HEK293 (cell line): Measurements from ENCODE around the gene PTPRCAP.

Experiments
- BCL11B ChIP-seq: fragments of 450-650 bp; formaldehyde crosslinking; IDR thresholded peaks from 2 replicates; pipeline ENCODE4 v1.5.1; 2016; ENCODE audit warnings: low read depth, missing biosample characterization, missing genetic modification characterization
- GLI4 ChIP-seq: fragments of 450-650 bp; formaldehyde crosslinking; IDR thresholded peaks from 2 replicates; pipeline ENCODE4 v1.5.1; 2016; ENCODE audit warnings: missing biosample characterization, missing genetic modification characterization
- IKZF3 ChIP-seq: fragments of 450-650 bp; IDR thresholded peaks from 2 replicates; pipeline ENCODE4 v1.5.0; 2018; ENCODE audit warnings: missing biosample characterization, mild to moderate bottlenecking, missing genetic modification characterization, moderate library complexity
- KLF16 ChIP-seq: fragments of 450-650 bp; formaldehyde crosslinking; IDR thresholded peaks from 2 replicates; pipeline ENCODE4 v1.5.1; 2017; ENCODE audit warnings: missing biosample characterization, missing genetic modification characterization
- KLF8 ChIP-seq: fragments of 450-650 bp; formaldehyde crosslinking; IDR thresholded peaks from 2 replicates; pipeline ENCODE4 v1.5.1; 2016; ENCODE audit warnings: missing biosample characterization, missing genetic modification characterization
- SP2 ChIP-seq: fragments of 450-650 bp; formaldehyde crosslinking; IDR thresholded peaks from 2 replicates; pipeline ENCODE4 v1.5.1; 2016; ENCODE audit warnings: missing biosample characterization, missing genetic modification characterization
- YY2 ChIP-seq: fragments of 450-650 bp; formaldehyde crosslinking; IDR thresholded peaks from 2 replicates; pipeline ENCODE4 v1.5.1; 2016; ENCODE audit warnings: missing biosample characterization, missing genetic modification characterization
- ZNF146 ChIP-seq: fragments of 450-650 bp; formaldehyde crosslinking; IDR thresholded peaks from 2 replicates; pipeline ENCODE4 v1.5.1; 2016; ENCODE audit warnings: missing biosample characterization, missing genetic modification characterization
- ZNF16 ChIP-seq: fragments of 450-650 bp; formaldehyde crosslinking; IDR thresholded peaks from 2 replicates; pipeline ENCODE4 v1.5.1; 2016; ENCODE audit warnings: low read depth, missing biosample characterization, missing genetic modification characterization
- ZNF211 ChIP-seq: fragments of 450-650 bp; formaldehyde crosslinking; IDR thresholded peaks from 2 replicates; pipeline ENCODE4 v1.5.1; 2016; ENCODE audit warnings: low read depth, missing biosample characterization, missing genetic modification characterization
- ZNF335 ChIP-seq: fragments of 450-650 bp; formaldehyde crosslinking; conservative IDR thresholded peaks from 2 replicates; pipeline ENCODE4 v1.5.1; 2016; ENCODE audit warnings: missing biosample characterization, missing genetic modification characterization
- ZNF341 ChIP-seq: fragments of 450-650 bp; formaldehyde crosslinking; IDR thresholded peaks from 2 replicates; pipeline ENCODE4; 2016; ENCODE audit warnings: low read depth, missing biosample characterization, missing genetic modification characterization
- ZNF366 ChIP-seq: fragments of 450-650 bp; formaldehyde crosslinking; conservative IDR thresholded peaks from 2 replicates; pipeline ENCODE4 v1.5.1; 2016; ENCODE audit warnings: missing biosample characterization, missing genetic modification characterization
- ZNF37A ChIP-seq: fragments of 450-650 bp; IDR thresholded peaks from 2 replicates; pipeline ENCODE4 v1.5.1; 2018; ENCODE audit warnings: missing biosample characterization, missing genetic modification characterization
- ZNF549 ChIP-seq: fragments of 450-650 bp; IDR thresholded peaks from 2 replicates; pipeline ENCODE4 v1.5.1; 2018; ENCODE audit warnings: missing biosample characterization, missing genetic modification characterization, mild to moderate bottlenecking, inconsistent platforms, moderate library complexity
- ZNF560 ChIP-seq: fragments of 450-650 bp; formaldehyde crosslinking; IDR thresholded peaks from 2 replicates; pipeline ENCODE4 v1.5.1; 2017; ENCODE audit warnings: missing biosample characterization, missing genetic modification characterization, borderline replicate concordance
- ZNF561 ChIP-seq: fragments of 450-650 bp; IDR thresholded peaks from 2 replicates; pipeline ENCODE4 v1.5.1; 2018; ENCODE audit warnings: missing biosample characterization, missing genetic modification characterization, borderline replicate concordance
- ZNF600 ChIP-seq: fragments of 450-650 bp; formaldehyde crosslinking; IDR thresholded peaks from 2 replicates; pipeline ENCODE4 v1.5.1; 2016; ENCODE audit warnings: missing biosample characterization, missing genetic modification characterization
- ZNF660 ChIP-seq: fragments of 450-650 bp; IDR thresholded peaks from 2 replicates; pipeline ENCODE4 v1.5.1; 2018; ENCODE audit warnings: missing biosample characterization, mild to moderate bottlenecking, missing genetic modification characterization
- ZNF777 ChIP-seq: fragments of 450-650 bp; formaldehyde crosslinking; IDR thresholded peaks from 2 replicates; pipeline ENCODE4 v1.5.1; 2017; ENCODE audit warnings: missing biosample characterization, missing genetic modification characterization, borderline replicate concordance
- ZNF785 ChIP-seq: fragments of 450-650 bp; formaldehyde crosslinking; IDR thresholded peaks from 2 replicates; pipeline ENCODE4 v1.5.1; 2016; ENCODE audit warnings: missing biosample characterization, missing genetic modification characterization
- ZNF792 ChIP-seq: fragments of 450-650 bp; formaldehyde crosslinking; IDR thresholded peaks from 2 replicates; pipeline ENCODE4 v1.5.1; 2016; ENCODE audit warnings: missing biosample characterization, missing genetic modification characterization
- ZSCAN23 ChIP-seq: fragments of 450-650 bp; formaldehyde crosslinking; IDR thresholded peaks from 2 replicates; pipeline ENCODE4 v1.5.1; 2016; ENCODE audit warnings: missing biosample characterization, missing genetic modification characterization
- TF ChIP-seq, protein P1 (sequence below): fragments of 450-650 bp; formaldehyde crosslinking; IDR thresholded peaks from 2 replicates; pipeline ENCODE4 v1.5.1; 2016; ENCODE audit warnings: missing biosample characterization, missing genetic modification characterization
- TF ChIP-seq, protein P2 (sequence below): fragments of 450-650 bp; formaldehyde crosslinking; IDR thresholded peaks from 2 replicates; pipeline ENCODE4 v1.5.1; 2016; ENCODE audit warnings: missing biosample characterization, missing genetic modification characterization
- TF ChIP-seq, protein P3 (sequence below): fragments of 450-650 bp; formaldehyde crosslinking; IDR thresholded peaks from 2 replicates; pipeline ENCODE4 v1.5.1; 2016; ENCODE audit warnings: missing biosample characterization, missing genetic modification characterization
- TF ChIP-seq, protein P4 (sequence below): fragments of 450-650 bp; formaldehyde crosslinking; IDR thresholded peaks from 2 replicates; pipeline ENCODE4 v1.5.1; 2016; ENCODE audit warnings: missing biosample characterization, missing genetic modification characterization
- TF ChIP-seq, protein P5 (sequence below): fragments of 450-650 bp; formaldehyde crosslinking; IDR thresholded peaks from 2 replicates; pipeline ENCODE4 v1.5.1; 2017; ENCODE audit warnings: missing biosample characterization, missing genetic modification characterization

PTPRCAP gene

DNA sequence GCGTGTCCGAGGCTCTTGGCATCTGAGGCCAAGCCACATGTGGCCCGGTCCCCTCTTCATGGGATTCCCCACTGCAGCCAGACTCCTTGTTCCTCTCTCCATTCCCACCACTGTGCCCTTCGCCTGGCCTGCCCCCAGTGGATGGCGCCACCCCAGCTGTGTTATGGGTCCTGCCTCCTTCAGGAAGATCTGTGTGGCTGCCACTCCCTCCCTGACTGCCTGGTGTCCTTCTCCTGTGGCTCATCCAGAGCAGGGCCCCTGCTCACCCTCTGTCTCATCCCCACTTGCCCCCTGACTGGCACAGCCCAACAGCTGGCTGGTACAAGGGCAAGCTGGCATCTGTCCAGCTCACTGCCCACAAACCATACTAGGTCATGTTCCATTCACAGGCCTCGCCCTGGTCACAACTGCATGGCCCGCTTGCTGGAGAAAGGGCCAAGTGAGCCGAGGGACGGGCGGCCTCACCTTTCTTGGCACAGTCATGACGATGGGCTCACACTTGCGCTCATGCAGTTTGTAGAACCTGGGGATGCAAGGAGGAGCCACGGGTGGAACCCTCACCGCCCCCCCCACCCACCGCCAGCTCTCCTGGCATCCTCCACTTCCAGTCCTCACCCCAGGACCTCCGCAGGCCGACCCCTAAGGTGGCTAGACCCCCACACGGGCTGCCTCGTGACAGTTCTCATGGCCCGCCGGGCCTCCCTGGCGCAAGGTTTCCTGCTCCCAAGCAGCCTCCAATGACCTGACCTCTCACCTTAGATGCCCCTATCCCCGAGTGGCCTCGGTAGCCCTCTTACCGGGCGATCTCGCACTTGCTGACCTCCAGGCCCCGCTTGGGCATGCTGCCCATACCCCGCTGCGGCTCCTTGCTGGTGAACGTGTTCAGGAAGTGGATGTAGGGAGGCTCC is 2.1 kb upstream of the PTPRCAP start (continued):
- TF ChIP-seq, protein P1, sequence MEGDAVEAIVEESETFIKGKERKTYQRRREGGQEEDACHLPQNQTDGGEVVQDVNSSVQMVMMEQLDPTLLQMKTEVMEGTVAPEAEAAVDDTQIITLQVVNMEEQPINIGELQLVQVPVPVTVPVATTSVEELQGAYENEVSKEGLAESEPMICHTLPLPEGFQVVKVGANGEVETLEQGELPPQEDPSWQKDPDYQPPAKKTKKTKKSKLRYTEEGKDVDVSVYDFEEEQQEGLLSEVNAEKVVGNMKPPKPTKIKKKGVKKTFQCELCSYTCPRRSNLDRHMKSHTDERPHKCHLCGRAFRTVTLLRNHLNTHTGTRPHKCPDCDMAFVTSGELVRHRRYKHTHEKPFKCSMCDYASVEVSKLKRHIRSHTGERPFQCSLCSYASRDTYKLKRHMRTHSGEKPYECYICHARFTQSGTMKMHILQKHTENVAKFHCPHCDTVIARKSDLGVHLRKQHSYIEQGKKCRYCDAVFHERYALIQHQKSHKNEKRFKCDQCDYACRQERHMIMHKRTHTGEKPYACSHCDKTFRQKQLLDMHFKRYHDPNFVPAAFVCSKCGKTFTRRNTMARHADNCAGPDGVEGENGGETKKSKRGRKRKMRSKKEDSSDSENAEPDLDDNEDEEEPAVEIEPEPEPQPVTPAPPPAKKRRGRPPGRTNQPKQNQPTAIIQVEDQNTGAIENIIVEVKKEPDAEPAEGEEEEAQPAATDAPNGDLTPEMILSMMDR (tag by site-specific recombination): peak; percentile 42; the same call in 1 of the 2 replicates
- TF ChIP-seq, protein P2, sequence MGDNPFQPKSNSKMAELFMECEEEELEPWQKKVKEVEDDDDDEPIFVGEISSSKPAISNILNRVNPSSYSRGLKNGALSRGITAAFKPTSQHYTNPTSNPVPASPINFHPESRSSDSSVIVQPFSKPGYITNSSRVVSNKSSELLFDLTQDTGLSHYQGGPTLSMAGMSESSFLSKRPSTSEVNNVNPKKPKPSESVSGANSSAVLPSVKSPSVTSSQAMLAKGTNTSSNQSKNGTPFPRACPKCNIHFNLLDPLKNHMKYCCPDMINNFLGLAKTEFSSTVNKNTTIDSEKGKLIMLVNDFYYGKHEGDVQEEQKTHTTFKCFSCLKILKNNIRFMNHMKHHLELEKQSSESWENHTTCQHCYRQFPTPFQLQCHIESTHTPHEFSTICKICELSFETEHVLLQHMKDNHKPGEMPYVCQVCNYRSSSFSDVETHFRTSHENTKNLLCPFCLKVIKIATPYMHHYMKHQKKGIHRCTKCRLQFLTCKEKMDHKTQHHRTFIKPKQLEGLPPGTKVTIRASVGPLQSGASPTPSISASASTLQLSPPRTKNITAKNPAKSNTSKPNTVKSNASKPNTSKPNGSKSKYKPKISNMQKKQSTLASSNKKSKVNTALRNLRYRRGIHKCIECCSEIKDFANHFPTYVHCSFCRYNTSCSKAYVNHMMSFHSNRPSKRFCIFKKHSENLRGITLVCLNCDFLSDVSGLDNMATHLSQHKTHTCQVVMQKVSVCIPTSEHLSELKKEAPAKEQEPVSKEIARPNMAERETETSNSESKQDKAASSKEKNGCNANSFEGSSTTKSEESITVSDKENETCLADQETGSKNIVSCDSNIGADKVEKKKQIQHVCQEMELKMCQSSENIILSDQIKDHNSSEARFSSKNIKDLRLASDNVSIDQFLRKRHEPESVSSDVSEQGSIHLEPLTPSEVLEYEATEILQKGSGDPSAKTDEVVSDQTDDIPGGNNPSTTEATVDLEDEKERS (tag by site-specific recombination): no peak
- TF ChIP-seq KLF8 (tag by site-specific recombination) (no peak), ZNF335 (tag by site-specific recombination) (no peak), ZNF341 (tag by site-specific recombination) (0 out of 2 replicates have a peak, but pooled peaks have one; percentile 33), ZNF561 (no peak), ZNF560 (no peak), BCL11B (tag by site-specific recombination) (no peak), ZNF366 (tag by site-specific recombination) (no peak), ZNF792 (tag by site-specific recombination) (no peak), SP2 (peak; percentile 20; the same call in 1 of the 2 replicates), ZNF16 (tag by site-specific recombination) (no peak), IKZF3 (no peak), ZNF146 (tag by site-specific recombination) (no peak), ZNF660 (tag by site-specific recombination) (no peak), YY2 (tag by site-specific recombination) (no peak), ZNF777 (tag by site-specific recombination) (no peak), ZNF37A (tag by site-specific recombination) (no peak), KLF16 (tag by site-specific recombination) (no peak), ZNF211 (tag by site-specific recombination) (no peak), ZNF549 (no peak), ZNF600 (tag by site-specific recombination) (peak; percentile 71), ZSCAN23 (tag by site-specific recombination) (no peak), ZNF785 (tag by site-specific recombination) (no peak), GLI4 (no peak)
- TF ChIP-seq, protein P3, sequence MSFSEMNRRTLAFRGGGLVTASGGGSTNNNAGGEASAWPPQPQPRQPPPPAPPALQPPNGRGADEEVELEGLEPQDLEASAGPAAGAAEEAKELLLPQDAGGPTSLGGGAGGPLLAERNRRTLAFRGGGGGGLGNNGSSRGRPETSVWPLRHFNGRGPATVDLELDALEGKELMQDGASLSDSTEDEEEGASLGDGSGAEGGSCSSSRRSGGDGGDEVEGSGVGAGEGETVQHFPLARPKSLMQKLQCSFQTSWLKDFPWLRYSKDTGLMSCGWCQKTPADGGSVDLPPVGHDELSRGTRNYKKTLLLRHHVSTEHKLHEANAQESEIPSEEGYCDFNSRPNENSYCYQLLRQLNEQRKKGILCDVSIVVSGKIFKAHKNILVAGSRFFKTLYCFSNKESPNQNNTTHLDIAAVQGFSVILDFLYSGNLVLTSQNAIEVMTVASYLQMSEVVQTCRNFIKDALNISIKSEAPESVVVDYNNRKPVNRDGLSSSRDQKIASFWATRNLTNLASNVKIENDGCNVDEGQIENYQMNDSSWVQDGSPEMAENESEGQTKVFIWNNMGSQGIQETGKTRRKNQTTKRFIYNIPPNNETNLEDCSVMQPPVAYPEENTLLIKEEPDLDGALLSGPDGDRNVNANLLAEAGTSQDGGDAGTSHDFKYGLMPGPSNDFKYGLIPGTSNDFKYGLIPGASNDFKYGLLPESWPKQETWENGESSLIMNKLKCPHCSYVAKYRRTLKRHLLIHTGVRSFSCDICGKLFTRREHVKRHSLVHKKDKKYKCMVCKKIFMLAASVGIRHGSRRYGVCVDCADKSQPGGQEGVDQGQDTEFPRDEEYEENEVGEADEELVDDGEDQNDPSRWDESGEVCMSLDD (tag by site-specific recombination): no peak
- TF ChIP-seq, protein P4, sequence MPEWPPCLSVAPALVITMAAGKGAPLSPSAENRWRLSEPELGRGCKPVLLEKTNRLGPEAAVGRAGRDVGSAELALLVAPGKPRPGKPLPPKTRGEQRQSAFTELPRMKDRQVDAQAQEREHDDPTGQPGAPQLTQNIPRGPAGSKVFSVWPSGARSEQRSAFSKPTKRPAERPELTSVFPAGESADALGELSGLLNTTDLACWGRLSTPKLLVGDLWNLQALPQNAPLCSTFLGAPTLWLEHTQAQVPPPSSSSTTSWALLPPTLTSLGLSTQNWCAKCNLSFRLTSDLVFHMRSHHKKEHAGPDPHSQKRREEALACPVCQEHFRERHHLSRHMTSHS: no peak
- TF ChIP-seq, protein P5, sequence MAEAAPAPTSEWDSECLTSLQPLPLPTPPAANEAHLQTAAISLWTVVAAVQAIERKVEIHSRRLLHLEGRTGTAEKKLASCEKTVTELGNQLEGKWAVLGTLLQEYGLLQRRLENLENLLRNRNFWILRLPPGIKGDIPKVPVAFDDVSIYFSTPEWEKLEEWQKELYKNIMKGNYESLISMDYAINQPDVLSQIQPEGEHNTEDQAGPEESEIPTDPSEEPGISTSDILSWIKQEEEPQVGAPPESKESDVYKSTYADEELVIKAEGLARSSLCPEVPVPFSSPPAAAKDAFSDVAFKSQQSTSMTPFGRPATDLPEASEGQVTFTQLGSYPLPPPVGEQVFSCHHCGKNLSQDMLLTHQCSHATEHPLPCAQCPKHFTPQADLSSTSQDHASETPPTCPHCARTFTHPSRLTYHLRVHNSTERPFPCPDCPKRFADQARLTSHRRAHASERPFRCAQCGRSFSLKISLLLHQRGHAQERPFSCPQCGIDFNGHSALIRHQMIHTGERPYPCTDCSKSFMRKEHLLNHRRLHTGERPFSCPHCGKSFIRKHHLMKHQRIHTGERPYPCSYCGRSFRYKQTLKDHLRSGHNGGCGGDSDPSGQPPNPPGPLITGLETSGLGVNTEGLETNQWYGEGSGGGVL (tag by site-specific recombination): no peak
